PC-9 (cell line): ENCODE measurements around the gene ZNF143. TPM values are rescaled to one million over a fixed set of nuclear protein-coding genes. Genes with fewer than 3 reads are reported as not detected.

Experiments
- BruUV-seq: library from RNA; stranded (reverse); fragments of 400-500 nt; replicated peaks from 2 replicates; lab custom pipeline; 2021; lab: Mats Ljungman, UMichigan
- CTCF ChIA-PET: fragments of 300-600 bp; sonication (Branson Sonifier 250); formaldehyde crosslinking; loops from one replicate; lab custom pipeline; 2022; ENCODE audit warnings: antibody characterized with exemption; lab: Charles Lee
- POLR2A ChIA-PET: fragments of 300-600 bp; sonication (Branson Sonifier 250); formaldehyde crosslinking; loops from one replicate; lab custom pipeline; 2022; ENCODE audit warnings: antibody characterized with exemption; ENCODE audit not compliant: unreplicated experiment; lab: Charles Lee
- DNase-seq, 2 experiments: peaks; one replicate each; pipeline versions ENCODE4 v3.0.0 to v3.0.0-alpha.2; 2015 to 2022; ENCODE audit warnings: mixed read lengths in 1 of 2
- H2AFZ ChIP-seq: fragments of 200-600 bp; sonication (generic); 2 replicates; pipeline ENCODE4 v1.8.1; 2017; ENCODE audit warnings: antibody characterized with exemption
- H3F3A ChIP-seq: fragments of 200-600 bp; sonication (generic); 2 replicates; pipeline ENCODE4 v1.8.1; 2017; ENCODE audit warnings: antibody characterized with exemption, mild to moderate bottlenecking, low read depth; ENCODE audit not compliant: insufficient read depth
- H3K27ac ChIP-seq: fragments of 200-600 bp; sonication (generic); 2 replicates; pipeline ENCODE4 v1.6.1; 2016; ENCODE audit warnings: mixed run types
- H3K27me3 ChIP-seq: fragments of 200-600 bp; sonication (generic); 2 replicates; pipeline ENCODE4 v1.6.1; 2016; ENCODE audit warnings: low read depth, mixed run types; ENCODE audit not compliant: insufficient read depth
- H3K36me3 ChIP-seq: fragments of 200-600 bp; sonication (generic); 2 replicates; pipeline ENCODE4 v1.6.1; 2016; ENCODE audit warnings: low read depth, mixed run types
- H3K4me1 ChIP-seq: fragments of 200-600 bp; sonication (generic); replicated peaks from 2 replicates; pipeline ENCODE4 v1.6.1; 2016; ENCODE audit warnings: mixed run types; ENCODE audit not compliant: insufficient read depth
- H3K4me2 ChIP-seq: fragments of 200-600 bp; sonication (generic); 2 replicates; pipeline ENCODE4 v1.6.1; 2017; ENCODE audit warnings: mixed run types
- H3K4me3 ChIP-seq: fragments of 200-600 bp; sonication (generic); 2 replicates; pipeline ENCODE4 v1.6.1; 2016; ENCODE audit warnings: mixed run types
- H3K79me2 ChIP-seq: fragments of 200-600 bp; sonication (generic); 2 replicates; pipeline ENCODE4 v1.6.1; 2017; ENCODE audit warnings: low read depth, mixed run types
- H3K9me2 ChIP-seq: fragments of 200-600 bp; sonication (generic); 2 replicates; pipeline ENCODE4 v1.8.1; 2017; ENCODE audit warnings: mild to moderate bottlenecking; ENCODE audit not compliant: insufficient read depth
- H3K9me3 ChIP-seq: fragments of 200-600 bp; sonication (generic); 2 replicates; pipeline ENCODE4 v1.8.1; 2016; ENCODE audit warnings: low read depth; ENCODE audit not compliant: insufficient read depth
- H4K20me1 ChIP-seq: fragments of 200-600 bp; sonication (generic); 2 replicates; pipeline ENCODE4 v1.8.1; 2017; ENCODE audit not compliant: insufficient read depth
- CTCF ChIP-seq: fragments of 200-600 bp; sonication (generic); conservative IDR thresholded peaks from 2 replicates; pipeline ENCODE4 v1.6.1; 2017; ENCODE audit warnings: mixed run types, antibody characterized with exemption, mild to moderate bottlenecking, moderate library complexity
- EZH2 ChIP-seq: fragments of 200-600 bp; sonication (generic); IDR thresholded peaks from 2 replicates; pipeline ENCODE4 v1.8.0; 2017; ENCODE audit warnings: antibody characterized with exemption, low read depth
- intact Hi-C: fragments of 100-400 bp; cut with micrococcal nuclease; formaldehyde crosslinking; loops from one replicate; pipeline ENCODE4 v1.10.0; 2022; ENCODE audit not compliant: unreplicated experiment
- total RNA-seq: library from RNA; stranded (reverse); gene quantifications from 2 replicates; pipeline ENCODE4 v1.2.3, GENCODE V29; 2021

Gene ZNF143
- total RNA-seq, 1 experiment from 2014 or later: 16.5 TPM

DNA sequence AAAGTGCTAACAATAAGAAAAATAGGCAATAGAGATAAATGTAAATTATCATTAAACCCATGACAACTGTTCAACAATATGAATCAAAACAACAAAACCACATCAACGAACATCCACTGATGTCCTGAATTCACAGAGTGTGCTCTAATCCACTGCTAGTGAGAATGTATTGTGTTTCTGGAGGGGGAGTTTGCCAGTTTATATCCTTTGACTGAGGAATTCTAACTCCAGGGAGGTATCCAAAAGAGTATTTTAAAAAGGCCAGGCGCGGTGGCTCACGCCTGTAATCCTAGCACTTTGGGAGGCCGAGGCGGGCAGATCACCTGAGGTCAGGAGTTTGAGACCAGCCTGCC, 110.9 kb downstream of the ZNF143 start:
- no peak overlapping the region for H3K4me3 ChIP-seq
- TF ChIP-seq EZH2: no peak
- no peak for TF ChIP-seq CTCF
- H3K27ac ChIP-seq: peak overlapping the region; percentile 98; the same call in 1 of the 2 replicates
- DNase-seq: no peak
- H3K27me3 ChIP-seq: no peaks in the 10 kb centered on the region
- H3K4me1 ChIP-seq: peaks cover 60% of the 10 kb centered on the region
- peaks cover 30% of the 10 kb centered on the region for H3K79me2 ChIP-seq
- intact Hi-C loops: loop anchor here (5.0 kb wide), 1 partner anchor 64 kb away; no protein-coding TSS in a partner anchor
- H2AFZ ChIP-seq: no peak overlapping the region
- ChIA-PET CTCF (interaction anchor here (0.5 kb wide), 1 partner anchor 79 kb away, joined by 4 read pairs; no protein-coding TSS in a partner anchor), POLR2A (interaction anchor here (0.7 kb wide), 1 partner anchor 41 kb away, joined by 5 read pairs; no protein-coding TSS in a partner anchor)
- H3K4me2 ChIP-seq: peak overlapping the region; percentile 78
- no peaks in the 10 kb centered on the region for H3K9me3 ChIP-seq
- no peaks in the 10 kb centered on the region for H3K9me2 ChIP-seq
- peaks cover 10% of the 10 kb centered on the region; the same call in 1 of the 2 replicates for H3K36me3 ChIP-seq
- no peaks in the 10 kb centered on the region for H4K20me1 ChIP-seq
- peaks cover 45% of the 10 kb centered on the region for H3F3A ChIP-seq
- BruUV-seq: no TSS peak

DNA sequence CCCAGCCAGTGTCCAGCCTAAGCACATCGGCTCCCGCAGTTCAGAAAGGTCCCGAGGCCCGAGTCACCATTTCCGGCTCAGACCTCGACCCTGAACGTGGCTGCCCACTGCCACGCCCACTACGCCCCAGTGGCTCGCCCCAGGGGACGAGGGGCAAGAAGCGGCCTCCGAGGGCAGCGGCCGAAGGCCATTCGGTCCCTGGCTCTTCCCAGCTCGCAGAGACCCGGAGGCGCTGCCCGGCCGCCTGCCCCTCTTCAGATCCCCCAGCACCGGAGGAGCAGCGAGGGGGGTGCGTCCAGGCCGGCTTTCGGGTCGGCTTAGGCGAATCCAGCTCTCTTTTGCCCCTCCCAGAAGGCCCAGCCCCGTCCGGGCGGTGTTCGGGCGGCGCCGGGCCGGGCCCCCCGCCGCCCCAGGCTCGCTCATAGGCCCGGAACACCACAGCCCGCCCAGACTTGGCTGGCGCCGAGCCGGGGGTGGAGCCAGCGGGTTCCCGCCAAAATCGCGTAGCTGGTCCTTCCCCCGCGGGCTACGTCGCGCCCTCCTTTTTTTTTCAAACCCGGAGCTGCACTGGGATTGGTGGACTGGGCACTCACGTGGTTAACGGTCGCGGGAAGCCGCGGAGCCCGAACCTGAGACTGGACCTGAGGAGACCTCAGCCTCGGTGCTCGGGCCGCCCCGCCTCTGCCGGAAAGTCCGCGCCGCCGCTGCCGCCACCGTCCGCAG, 112.4 kb downstream of the ZNF143 start, which contains the start of gene WEE1:
Gene WEE1, plus strand, starts transcription at position 619 of the 723 bp plus-strand sequence. CDS start 264 bp downstream, outside the sequence.
- no peak for TF ChIP-seq CTCF
- no peak for TF ChIP-seq EZH2
- H4K20me1 ChIP-seq: no peaks in the 10 kb centered on the region
- ChIA-PET POLR2A (interaction anchor here (0.6 to 1.6 kb wide), 8 partner anchors 28 to 1021 kb away, joined by 3 to 17 read pairs (median 4); partner anchors contain the start of gene ZNF143), CTCF (interaction anchor here (0.6 to 0.9 kb wide), 2 partner anchors 28 to 779 kb away, joined by 3 to 4 read pairs; no protein-coding TSS in a partner anchor)
- intact Hi-C loops: loop anchor here (5.0 kb wide), 1 partner anchor 66 kb away; no protein-coding TSS in a partner anchor
- H3K4me1 ChIP-seq: peaks cover 50% of the 10 kb centered on the region
- H3K4me2 ChIP-seq: peak within 1 kb of the TSS; percentile 96
- no peaks in the 10 kb centered on the region for H3K27me3 ChIP-seq
- peak within 1 kb of the TSS; percentile 98 for H3K27ac ChIP-seq
- BruUV-seq: no TSS peak
- H3K9me2 ChIP-seq: no peaks in the 10 kb centered on the region
- peak within 1 kb of the TSS; percentile 87 for H3K4me3 ChIP-seq
- H2AFZ ChIP-seq: peak within 1 kb of the TSS; percentile 52; the same call in 1 of the 2 replicates
- peaks cover 44% of the 10 kb centered on the region for H3K79me2 ChIP-seq
- H3F3A ChIP-seq: peaks cover 34% of the 10 kb centered on the region
- H3K36me3 ChIP-seq: peaks cover 23% of the 10 kb centered on the region
- H3K9me3 ChIP-seq: no peaks in the 10 kb centered on the region
- DNase-seq: peak; percentile 86 to 98

DNA sequence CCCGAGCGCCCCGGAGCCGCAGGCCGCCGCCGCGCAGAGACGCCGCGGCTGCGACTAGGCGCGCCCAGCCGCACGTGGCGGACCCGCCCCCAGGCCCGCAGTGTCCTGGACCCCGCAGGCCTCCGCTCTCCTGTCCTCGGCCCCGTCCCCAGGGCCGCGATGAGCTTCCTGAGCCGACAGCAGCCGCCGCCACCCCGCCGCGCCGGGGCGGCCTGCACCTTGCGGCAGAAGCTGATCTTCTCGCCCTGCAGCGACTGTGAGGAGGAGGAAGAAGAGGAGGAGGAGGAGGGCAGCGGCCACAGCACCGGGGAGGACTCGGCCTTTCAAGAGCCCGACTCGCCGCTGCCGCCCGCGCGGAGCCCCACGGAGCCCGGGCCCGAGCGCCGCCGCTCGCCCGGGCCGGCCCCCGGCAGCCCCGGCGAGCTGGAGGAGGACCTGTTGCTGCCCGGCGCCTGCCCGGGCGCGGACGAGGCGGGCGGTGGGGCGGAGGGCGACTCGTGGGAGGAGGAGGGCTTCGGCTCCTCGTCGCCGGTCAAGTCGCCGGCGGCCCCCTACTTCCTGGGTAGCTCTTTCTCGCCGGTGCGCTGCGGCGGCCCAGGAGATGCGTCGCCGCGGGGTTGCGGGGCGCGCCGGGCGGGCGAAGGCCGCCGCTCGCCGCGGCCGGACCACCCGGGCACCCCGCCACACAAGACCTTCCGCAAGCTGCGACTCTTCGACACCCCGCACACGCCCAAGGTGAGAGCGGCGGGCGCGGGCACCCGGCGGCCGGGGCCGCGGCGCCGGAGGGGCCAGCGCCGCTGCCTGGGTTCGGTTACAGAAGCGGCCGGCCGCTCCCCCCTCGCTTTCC, 113.2 kb downstream of the ZNF143 start:
- DNase-seq: no peak

More for the DNA sequence above, 113.2 kb downstream of the ZNF143 start:
- Histone ChIP-seq H3K4me2 (peak overlapping the region; percentile 96), H3K27ac (peak overlapping the region; percentile 80), H3F3A (peaks cover 32% of the 10 kb centered on the region), H3K36me3 (peaks cover 26% of the 10 kb centered on the region), H3K27me3 (no peaks in the 10 kb centered on the region), H3K9me3 (no peaks in the 10 kb centered on the region), H3K79me2 (peaks cover 51% of the 10 kb centered on the region), H3K4me3 (peak overlapping the region; percentile 87), H4K20me1 (peaks cover under 1% of the 10 kb centered on the region; the same call in 1 of the 2 replicates), H3K4me1 (peaks cover 46% of the 10 kb centered on the region), H2AFZ (no peak overlapping the region), H3K9me2 (no peaks in the 10 kb centered on the region)
- no peak for TF ChIP-seq EZH2
- TF ChIP-seq CTCF: no peak
- CTCF ChIA-PET: interaction anchor here (0.6 to 0.9 kb wide), 2 partner anchors 28 to 778 kb away, joined by 3 to 4 read pairs; no protein-coding TSS in a partner anchor
- POLR2A ChIA-PET: interaction anchor here (0.6 to 1.6 kb wide), 7 partner anchors 27 to 760 kb away, joined by 3 to 17 read pairs (median 3); partner anchors contain the start of gene ZNF143
- intact Hi-C loops: loop anchor here (1.0 to 5.0 kb wide), 2 partner anchors 27 to 67 kb away; no protein-coding TSS in a partner anchor
- no TSS peak for BruUV-seq
